ENCODE results near the gene SEC62. TPM values are rescaled to one million over a fixed set of nuclear protein-coding genes. Genes with fewer than 3 reads are reported as not detected.

The SEC62 gene
- total and polyA plus RNA-seq, 9 of the 15 experiments (the other 6 are each of a cell fraction or from before 2014, with no cell fraction given), result 34.5 to 152 (median 51.8) TPM

DNA sequence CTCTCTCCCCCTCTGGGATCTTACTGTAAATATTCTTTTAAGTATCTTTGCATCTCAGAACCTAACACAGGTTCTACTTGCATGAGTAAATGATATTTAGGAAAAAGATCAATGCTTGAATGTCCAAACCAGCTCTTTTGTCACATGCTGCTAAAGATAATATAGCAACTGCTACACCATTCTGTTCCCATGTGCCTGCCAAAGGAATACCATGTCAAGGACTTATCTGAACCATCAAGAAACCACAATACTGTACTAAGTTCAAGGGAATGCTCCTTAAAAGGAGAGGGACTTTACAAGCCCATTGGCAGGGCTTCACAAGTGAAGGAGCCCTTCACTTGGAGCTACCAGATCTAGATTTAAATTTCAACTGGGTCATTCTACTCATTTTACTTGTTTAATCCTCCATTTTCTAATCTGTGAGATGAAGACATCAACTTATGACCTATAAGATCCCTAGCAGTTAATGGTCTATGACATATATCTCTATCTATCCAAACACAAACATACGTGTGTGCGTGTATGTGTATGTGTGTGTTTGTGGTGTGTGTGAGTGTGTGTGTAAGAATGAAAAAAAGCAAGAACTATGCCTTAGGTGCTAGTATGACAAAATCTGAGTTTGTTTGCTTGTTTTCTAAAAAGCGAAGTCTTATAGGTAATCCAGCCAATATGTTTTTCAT lies 13.0 kb upstream of the SEC62 start (continued):
- TF ChIP-seq, protein P1, sequence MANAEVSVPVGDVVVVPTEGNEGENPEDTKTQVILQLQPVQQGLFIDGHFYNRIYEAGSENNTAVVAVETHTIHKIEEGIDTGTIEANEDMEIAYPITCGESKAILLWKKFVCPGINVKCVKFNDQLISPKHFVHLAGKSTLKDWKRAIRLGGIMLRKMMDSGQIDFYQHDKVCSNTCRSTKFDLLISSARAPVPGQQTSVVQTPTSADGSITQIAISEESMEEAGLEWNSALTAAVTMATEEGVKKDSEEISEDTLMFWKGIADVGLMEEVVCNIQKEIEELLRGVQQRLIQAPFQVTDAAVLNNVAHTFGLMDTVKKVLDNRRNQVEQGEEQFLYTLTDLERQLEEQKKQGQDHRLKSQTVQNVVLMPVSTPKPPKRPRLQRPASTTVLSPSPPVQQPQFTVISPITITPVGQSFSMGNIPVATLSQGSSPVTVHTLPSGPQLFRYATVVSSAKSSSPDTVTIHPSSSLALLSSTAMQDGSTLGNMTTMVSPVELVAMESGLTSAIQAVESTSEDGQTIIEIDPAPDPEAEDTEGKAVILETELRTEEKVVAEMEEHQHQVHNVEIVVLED (CRISPR knock-in tag; IDR thresholded peaks at IDR 0.05), result peak; percentile 67
- TF ChIP-seq ATF4 (CRISPR knock-in tag; IDR thresholded peaks at IDR 0.05) (peak; percentile 69), SRSF1 (IDR thresholded peaks at IDR 0.05; ENCODE audit: low read depth, low read length) (no peak), ZNF589 (CRISPR knock-in tag; IDR thresholded peaks at IDR 0.05; ENCODE audit: low read depth) (peak; percentile 66; the same call in 1 of the 2 replicates), ARID3B (CRISPR knock-in tag; IDR thresholded peaks at IDR 0.05; ENCODE audit: borderline replicate concordance) (no peak), ELK1 (CRISPR knock-in tag; IDR thresholded peaks at IDR 0.05) (no peak), ZNF695 (CRISPR knock-in tag; IDR thresholded peaks at IDR 0.05) (no peak), MTA1 (IDR thresholded peaks at IDR 0.05; ENCODE audit: borderline replicate concordance) (no peak), ETS1 (conservative IDR thresholded peaks at IDR 0.05; ENCODE audit: control insufficient read depth, low read depth, low read length) (no peak), ZNF239 (CRISPR knock-in tag; IDR thresholded peaks at IDR 0.05) (peak; percentile 78), ZFP1 (CRISPR knock-in tag; IDR thresholded peaks at IDR 0.05) (no peak), ZNF644 (tag; IDR thresholded peaks at IDR 0.05; ENCODE audit: low read depth) (peak; percentile 84; the same call in 1 of the 2 replicates), MAZ (CRISPR knock-in tag; conservative IDR thresholded peaks at IDR 0.05 in 1 of 2, IDR thresholded peaks at IDR 0.05 in 1 of 2) (0 out of 4 replicates have a peak, but pooled peaks of 1 of the 2 experiments have one; percentile 25), SMARCE1 (IDR thresholded peaks at IDR 0.05) (no peak), SIX5 (IDR thresholded peaks at IDR 0.05; ENCODE audit: borderline replicate concordance in 1 of 2, insufficient read depth in 1 of 2, low read depth in 1 of 2, low read length in 2 of 2) (no peak), XRCC5 (IDR thresholded peaks at IDR 0.05; ENCODE audit: low read depth, low read length) (no peak), KLF13 (tag; IDR thresholded peaks at IDR 0.05; ENCODE audit: borderline replicate concordance, low read depth) (no peak), NFXL1 (CRISPR knock-in tag; IDR thresholded peaks at IDR 0.05) (0 out of 2 replicates have a peak, but pooled peaks have one; percentile 37)
- TF ChIP-seq, protein P2, sequence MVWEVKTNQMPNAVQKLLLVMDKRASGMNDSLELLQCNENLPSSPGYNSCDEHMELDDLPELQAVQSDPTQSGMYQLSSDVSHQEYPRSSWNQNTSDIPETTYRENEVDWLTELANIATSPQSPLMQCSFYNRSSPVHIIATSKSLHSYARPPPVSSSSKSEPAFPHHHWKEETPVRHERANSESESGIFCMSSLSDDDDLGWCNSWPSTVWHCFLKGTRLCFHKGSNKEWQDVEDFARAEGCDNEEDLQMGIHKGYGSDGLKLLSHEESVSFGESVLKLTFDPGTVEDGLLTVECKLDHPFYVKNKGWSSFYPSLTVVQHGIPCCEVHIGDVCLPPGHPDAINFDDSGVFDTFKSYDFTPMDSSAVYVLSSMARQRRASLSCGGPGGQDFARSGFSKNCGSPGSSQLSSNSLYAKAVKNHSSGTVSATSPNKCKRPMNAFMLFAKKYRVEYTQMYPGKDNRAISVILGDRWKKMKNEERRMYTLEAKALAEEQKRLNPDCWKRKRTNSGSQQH (CRISPR knock-in tag; IDR thresholded peaks at IDR 0.05), result no peak
